HG03135 (cell line): Measurements from ENCODE around the gene LTBP1.
"Not testable (repeated sequence)": the region's sequence is repeated elsewhere in the genome, so short reads cannot be mapped to it uniquely, and the experiment has no call there.

Source experiments
- ATAC-seq: cut with Tn5 transposase; IDR thresholded peaks from one replicate; pipeline ENCODE4 v1.9.1; 2021; ENCODE audit warnings: mild to moderate bottlenecking, moderate library complexity; ENCODE audit not compliant: unreplicated experiment

Gene LTBP1

DNA sequence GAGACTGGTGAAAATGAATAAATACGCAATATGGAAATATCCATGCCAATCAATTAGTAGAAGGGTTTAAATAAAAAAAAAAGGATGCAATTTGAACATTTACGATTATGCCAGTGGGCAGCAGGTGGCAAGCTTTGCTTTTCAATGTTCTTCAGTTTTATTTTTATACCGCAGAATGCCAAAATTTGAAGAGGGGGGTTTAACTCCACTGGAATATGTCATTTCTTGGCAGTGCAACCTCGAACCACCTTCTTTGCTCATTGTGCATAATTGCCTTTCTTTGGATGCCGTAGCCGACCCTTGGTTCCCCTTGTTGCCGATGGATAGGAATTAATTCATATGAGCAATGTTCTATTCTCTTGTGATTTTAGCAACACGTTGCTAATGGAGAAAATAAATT is 88.0 kb downstream of the LTBP1 start:
- no peak for ATAC-seq

DNA sequence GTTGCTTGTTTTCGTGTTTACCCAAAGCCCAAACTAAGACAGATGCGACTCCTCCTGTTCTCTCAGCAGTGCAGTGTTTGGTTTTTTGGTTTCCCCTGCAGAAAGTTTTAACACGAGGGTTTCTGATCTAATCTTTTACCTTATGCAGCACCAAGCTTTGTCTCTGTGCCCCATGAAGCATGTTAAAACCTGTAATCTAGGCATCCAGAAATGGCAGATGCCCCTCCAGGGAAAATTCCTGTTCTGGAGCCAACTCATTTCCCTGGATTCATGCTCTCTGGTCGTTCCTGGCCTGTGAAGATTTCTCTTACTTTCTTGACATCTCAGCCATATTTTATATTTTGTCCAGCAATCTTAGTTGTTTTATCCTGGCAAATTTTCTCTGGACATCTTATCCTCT is 91.5 kb downstream of the LTBP1 start:
- no peak for ATAC-seq

DNA sequence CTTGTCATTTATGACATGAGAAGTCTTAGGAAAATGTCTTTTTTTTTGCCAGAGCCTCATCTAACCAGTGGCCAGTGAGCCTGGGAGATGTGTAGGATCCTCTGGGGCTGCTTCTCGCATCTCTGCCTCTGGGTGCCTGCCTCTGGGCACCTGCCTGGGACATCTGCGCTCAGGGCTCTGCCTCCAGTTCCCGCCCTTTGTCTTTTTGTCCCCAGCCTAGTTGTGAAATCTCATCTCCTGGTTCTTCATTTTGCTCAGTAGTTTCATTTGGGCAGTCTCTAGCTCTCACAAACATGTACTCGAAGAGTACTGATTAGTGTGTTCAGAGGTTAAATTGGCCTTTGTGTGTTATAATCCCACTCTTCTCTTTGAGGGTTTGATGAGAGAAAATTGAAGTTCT is 92.0 kb downstream of the LTBP1 start:
- no peak for ATAC-seq

DNA sequence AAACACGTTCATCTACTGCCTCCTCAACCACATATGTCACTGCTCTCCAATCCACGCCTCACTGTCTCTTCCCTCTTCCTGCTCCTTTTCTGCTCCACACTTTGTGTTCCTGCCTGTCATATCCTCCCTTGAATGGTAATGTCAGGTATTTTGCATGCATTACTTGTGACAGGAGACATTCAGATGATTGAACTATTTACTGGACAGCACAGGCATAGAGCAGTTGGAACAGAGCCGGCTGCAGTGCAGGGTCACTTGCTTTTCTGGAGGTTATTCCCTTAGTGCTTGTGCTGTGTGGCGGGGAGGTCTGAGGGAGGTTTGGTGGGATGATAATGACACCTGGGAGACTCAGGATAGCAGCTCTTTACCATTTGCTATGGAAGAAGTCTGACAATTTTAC is 93.8 kb downstream of the LTBP1 start:
- ATAC-seq, result no peak

DNA sequence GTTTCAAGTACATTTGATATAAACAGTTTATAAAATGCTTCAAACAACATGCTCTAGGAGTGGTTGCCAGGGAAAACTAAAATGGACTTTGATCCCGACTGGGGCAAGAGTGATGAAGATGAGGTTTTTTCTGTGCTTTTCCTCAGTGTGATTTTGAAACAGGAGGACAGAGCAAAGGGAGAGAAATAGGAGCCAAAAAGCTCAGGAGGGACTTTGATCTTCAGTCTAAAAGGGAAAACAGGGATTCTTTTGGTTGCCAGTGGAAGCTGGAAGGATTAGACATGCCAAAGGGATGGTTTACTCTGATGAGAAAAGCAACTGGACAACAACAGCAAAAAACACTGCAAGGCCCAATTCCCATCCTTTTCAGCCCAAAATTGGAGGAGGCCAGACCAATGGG is 95.5 kb downstream of the LTBP1 start:
- no peak for ATAC-seq

DNA sequence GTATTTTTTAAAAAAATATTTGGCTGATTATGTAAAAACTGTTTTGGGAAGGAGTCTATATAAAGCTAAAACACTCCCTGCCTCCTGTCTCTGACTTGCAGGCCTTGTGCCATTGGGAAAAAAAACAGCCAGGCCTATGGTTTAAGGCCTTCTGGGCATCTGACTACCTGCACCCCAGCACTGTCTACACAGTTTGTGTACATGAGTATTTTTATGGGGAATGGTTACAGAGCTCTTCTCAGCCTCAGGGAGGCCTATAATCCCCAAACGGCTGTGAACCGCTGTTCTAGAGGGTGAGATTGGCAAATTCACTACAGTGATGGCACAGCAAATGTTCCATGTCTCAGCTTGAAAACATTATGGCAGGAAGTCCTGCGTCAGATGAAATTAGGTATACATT is 96.1 kb downstream of the LTBP1 start:
- ATAC-seq, result no peak

DNA sequence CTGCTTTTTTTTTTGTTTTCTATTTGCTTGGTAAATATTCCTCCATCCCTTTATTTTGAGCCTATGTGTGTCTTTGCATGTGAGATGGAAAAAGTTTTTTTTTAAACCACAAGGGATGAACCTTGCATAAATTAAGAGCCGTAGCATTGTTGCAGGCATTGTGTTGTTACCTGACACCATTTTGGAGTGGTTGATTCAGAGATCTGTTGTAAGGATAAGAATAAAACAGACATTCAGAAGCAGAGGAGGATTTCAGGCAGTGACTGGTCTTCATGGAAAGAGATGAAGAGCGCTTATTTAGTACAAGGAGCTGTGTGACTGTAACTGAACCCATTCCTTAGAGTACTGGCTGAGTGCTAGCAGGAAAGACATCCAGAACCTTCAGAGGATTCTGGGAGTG is 101.2 kb downstream of the LTBP1 start:
- ATAC-seq, result no peak

DNA sequence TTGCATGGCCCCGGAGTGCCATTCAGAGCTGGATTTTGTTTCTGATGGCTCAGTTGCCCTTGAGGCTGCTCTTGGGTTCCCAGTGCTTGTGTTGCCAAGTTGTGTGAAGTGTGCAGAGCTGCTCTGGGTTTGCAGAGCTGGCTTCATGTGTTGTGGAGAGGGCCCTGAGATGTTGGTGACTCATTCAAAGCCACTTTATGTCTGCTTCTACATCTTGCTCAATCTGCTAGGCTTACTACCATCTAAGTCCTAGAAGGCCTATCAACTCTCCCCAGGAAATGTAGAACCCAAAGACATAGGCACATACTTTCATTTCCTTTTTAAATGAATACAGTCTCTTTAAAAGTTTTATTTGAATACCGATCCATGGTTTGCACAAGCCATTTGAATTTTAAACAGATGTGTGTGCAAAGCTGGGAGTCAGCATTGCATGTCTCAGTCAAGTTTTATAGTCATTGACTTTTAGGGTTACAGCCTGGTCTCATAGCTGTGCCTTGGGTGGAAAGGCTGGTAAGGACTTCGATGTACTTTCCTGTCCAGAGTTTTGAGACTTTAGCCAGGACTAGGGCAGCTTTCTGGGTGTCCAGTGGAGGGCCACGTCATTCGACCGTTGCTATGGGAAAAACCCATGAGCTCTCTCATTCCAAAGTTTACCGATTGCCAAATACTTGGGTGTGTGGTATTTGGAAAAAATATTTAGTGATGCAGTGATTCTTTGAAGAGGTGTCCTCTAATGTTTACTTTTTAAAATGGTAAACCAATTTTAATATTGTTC is 105.0 kb downstream of the LTBP1 start:
- no peak for ATAC-seq

DNA sequence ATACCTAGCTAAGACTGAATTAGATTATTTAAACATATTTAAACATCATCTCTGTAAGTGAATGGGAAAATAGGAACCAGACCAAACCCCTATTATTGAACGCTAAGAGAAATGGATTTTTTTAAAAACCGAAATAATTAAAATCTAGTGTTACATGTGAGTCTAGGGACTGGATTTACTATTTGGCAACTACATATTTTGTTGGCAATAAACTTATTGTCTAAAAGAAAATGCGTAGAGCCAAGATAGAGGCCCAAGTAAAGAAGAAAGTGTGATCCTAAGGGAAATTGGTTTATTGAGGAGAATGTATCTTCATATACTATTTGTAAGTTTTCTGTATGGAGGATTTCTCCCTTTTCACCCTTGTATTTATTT is 105.6 kb downstream of the LTBP1 start:
- no peak for ATAC-seq

DNA sequence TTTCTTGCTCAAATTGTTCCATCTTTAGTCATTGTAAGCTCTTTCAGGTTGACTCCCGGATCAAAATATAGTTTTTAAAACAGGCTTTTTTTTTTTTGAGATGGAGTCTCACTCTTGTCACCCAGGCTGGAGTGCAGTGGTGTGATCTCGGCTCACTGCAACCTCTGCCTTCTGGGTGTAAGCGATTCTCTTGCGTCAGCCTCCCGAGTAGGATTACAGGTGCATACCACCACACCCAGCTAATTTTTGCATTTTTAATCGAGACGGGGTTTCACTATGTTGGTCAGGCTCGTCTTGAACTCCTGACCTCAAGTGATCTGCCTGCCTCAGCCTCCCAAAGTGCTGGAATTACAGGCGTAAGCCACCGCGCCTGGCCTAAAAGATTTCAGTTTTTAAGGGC is 106.0 kb downstream of the LTBP1 start:
- ATAC-seq, result not testable (repeated sequence)

DNA sequence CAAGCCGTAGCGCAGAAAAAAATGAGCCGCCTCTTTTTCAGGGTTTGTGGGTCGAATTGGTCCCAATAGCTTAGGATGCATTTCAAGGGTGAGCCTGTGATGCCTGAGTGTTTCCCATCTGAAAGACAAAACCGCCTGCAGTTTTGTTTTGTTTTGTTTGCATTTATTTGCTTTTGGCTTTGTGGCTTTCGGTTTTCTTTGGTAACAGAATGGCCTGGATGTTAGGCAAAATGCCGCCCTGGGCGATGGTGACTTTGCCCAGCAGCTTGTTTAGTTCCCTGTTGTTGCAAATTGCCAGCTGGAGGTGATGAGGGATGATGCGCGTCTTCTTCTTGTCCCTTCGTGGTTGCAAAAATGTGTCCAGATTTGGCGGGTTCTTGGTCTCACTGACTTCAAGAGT is 109.4 kb downstream of the LTBP1 start:
- no peak for ATAC-seq

DNA sequence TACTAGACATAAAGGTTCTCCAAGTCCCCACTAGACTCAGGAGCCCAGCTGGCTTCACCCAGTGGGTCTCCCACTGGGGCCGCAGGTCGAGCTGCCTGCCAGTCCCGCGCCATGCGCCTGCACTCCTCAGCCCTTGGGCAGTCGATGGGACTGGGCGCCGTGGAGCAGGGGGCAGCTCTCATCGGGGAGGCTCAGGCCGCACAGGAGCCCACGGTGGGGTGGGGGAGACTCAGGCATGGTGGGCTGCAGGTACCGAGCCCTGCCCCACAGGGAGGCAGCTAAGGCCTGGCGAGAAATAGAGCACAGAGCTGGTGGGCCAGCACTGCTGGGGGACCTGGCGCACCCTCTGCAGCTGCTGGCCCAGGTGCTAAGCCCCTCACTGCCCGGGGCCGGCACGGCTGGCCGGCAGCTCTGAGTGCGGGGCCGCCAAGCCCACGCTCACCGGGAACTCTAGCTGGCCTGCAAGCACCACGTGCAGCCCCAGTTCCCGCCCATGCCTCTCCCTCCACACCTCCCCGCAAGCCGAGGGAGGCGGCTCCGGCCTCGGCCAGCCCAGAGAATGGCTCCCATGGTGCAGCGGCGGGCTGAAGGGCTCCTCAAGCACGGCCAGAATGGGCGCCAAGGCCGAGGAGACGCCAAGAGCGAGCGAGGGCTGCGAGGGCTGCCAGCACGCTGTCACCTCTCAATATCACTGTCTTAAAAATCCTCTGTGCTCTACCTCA is 110.7 kb downstream of the LTBP1 start:
- ATAC-seq, result not testable (repeated sequence)

DNA sequence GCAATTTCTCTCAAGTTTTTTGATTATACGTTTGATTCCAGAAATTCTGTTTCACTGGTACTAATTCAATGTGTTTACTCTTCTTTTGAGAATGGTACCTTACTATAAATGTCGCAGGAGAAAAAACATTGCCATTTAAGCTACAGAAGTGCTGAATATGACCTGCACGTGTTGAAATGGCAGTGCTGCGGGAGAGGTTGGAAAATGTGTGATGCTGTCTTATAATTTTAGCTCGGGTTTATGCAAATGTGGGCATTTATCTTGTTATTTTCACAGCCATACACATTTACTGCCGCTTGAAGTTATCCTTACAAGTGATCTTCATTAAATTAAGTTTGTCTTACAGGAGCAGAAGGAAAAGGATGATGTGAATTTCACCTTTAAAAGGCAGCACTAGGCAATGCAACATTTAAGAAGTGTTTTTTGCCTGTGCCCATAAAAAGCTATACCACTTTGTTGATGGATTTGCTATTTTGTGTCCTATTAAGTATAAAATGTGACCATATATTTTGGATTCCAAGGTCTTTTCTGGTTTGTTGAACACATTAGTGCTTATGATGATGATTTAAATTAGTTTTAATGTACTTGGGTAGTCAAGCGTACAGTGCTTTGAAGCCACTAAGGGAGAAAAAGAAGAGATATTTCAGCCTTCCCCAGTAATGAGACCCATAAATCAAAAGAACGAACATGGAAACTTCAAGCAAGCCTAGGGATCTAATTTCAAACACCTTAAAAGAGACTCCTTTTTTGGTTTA is 112.1 kb downstream of the LTBP1 start:
- ATAC-seq, result no peak

DNA sequence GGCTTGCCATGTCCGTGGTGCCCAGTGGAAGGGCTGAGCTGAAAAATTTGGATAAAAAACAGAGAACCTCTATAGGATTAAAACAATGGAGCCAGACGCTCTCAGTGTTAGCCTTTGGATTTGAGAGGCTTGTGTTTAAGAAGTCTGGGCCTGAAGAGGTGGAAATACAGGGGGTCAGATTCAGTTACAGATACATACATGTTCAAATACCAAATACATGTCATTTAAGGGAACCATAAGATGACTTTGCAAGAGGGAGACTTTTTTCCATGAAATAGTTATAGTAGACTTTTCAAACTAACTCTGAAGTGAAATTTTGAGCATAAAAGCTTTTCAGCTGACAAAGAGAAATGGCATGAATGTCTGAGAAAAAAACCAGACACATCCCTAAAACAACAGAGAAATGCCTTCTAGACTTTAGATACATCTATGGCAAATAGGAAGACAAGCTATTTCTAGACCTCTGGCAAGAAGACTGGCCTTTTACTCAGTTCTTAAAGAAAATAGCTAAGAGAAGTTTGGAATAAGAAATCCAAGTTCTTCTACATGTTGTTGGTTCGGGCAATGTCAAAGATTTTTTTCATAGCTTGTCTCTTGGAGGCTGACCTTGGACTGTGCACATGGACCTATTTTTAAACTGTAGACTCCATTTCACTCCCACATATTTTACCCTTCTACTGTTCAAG is 112.9 kb downstream of the LTBP1 start:
- ATAC-seq, result no peak

DNA sequence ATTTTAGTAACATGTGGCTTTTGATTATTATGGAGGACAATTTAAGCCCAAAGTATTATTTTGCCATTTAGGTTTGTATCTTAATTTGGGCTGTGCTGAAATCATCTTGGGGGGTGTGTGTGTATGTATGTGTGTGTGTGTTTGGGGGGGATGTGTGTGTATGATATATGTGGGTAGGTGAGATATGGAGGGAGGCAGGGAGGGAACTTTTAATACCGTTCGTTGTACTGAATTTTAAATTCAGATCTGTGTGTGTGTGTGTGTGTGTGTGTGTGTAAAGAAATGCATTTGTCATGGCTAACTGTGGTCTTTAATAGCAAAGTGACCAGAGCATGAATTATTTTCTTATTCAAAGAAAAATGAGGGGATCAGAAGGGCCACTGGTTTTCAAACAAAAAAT is 113.7 kb downstream of the LTBP1 start:
- ATAC-seq, result no peak

DNA sequence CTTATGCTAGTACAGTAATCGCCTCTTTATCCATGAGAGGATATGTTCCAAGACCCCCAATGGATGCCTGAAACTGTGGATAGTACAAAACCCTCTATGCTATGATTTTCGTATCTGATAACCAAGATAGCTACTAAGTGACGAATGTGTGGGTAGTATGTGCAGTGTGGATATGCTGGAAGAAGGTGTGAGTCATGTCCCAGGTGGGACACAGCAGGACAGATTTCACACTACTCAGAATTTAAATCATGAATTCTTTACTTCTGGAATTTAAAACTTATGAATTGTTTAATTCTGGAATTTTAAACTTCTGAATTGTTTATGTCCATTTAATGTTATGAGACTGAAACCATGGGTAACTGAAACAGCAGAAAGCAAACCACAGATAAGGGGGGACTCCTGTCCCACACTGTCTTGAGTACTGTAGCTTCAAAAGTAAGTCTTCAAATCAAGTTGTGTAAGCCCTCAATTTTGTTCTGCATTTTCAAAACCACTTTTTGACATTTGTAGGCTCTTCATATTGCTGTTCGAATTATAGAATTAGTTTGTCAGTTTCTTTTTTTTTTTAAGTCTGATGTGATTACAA is 116.0 kb downstream of the LTBP1 start:
- no peak for ATAC-seq

DNA sequence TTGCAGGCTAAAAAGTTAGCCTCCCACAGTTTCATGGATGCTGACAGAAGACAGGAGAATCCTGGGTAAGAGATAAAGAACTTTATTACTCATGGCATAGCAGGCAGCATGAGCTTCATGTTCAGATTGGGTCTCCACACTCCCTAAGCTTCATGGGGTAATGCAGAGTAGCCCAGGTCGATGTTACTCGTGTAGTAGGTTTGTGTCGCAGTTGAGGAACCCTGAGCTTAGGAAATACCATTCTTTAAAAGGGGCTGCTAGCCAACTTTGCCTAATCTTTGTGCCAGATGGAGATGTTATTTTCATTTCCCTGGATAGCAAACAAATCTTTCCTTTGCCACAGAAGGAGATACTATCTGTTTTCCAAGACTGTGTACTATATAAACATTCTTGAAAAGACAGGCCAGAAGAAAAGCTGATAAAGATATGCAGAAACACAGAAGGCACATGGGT is 117.6 kb downstream of the LTBP1 start:
- no peak for ATAC-seq

DNA sequence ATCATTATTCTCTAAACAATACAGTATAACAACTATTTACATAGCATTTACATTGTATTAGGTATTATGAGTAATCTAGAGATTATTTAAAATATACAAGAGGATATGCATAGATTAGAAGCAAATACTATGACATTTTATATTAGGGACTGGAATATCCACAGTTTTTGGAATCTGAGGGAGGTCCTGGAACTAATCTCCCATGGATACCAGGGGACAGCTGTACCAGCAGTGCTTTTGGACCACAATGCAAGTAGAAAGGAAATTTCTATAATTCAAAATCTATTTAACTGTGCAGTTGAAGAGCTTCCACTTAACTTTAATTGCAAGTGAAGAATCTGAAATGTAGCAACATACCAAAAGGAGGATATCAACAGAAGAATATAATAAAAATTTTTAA is 120.8 kb downstream of the LTBP1 start:
- no peak for ATAC-seq

DNA sequence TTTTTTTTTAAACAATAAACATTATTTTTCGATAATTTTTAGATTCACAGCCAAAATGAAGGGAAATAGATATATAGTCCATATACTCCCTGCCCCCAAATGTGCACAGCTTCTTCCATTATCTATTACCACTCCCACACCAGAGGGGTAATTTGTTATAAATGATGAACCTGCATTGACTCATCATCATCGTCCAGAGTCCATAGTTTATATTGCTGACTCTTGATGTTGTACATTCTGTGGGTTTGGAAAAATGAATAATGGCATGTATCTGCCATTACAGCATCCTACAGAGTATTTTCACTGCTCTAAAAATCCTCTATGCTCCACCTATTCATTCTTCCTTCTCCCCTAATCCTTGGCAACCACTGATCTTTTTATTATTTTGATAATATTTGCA is 121.5 kb downstream of the LTBP1 start:
- ATAC-seq, result no peak

DNA sequence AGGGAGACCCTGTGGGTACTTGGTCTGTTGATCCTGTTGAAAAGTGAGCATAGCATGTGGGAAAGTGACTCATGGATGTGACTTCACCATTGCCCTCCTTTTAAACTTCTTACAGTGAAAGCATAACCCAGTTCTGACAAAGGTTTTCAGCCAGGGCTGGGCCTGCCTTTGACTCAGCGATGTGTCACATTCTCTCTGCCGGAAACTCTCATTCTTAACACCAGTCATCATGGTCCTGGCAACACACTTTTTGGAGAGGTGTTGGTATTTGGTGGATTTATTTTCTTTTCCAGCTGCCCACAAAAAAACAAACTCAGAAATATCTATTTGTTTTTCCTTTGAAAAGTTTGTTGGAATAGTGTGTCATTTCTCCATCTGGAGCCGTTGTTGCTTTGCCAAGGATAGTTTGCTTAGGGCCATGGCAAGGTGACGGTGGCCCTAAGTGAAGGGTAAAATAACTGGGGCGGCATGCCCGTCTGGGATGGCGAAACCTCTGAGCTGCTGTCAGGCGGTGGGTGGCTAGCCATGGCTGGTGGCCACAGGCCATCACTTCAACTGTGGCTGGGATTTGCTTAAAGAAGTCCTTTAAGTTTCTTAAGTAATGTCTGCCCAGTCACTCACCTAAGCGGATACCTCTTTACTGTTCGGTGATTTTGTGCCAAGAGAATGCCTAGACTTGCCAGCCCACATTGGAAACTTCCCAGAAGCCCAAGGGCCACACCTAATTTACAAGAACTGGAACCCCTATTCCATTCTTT is 123.3 kb downstream of the LTBP1 start:
- no peak for ATAC-seq
